Retina (tissue), 1 donor: Measurements from ENCODE around the gene SEC14L1.

Experiments
- DNase-seq: peaks from one replicate; pipeline ENCODE4 v3.0.0-alpha.2; 2016

Gene SEC14L1

DNA sequence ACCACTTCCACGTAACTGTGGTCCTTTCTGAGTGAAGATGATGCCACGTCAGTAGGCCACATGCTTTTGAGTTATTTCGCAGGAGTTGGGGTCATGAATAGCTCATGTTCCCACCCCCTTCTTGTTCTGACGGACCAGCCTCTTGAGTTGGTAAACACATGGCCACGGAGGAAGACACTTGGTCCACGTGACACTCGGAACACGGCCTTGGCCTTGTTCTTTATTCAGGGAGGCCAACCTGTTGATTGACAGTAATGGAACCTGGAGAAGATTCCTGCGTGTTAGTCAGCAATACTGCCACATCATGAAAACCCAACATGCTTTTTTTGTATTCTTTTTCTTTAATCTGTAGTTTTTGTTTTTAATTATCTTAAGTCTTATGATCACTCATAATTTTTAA, 56.3 kb downstream of the SEC14L1 start:
- DNase-seq = no peak

DNA sequence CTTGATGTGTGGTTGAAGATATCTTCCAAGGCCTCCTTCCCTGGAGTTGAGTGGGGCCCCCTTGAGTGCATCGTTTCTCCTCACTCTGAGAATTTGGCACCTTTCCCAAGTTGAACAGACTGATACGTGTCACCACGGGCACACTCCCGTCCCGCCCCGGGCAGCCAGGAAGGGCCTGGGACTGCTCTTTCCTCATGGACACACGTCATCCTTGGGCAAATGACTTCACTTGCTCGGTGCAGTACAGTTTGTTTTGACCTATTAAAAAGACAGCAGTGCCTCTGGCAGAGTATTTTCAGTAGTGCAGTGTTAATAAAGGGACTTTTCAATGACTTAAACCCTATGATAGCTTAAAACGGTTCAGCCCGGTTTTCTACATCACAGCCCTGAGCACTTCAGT, 59.9 kb downstream of the SEC14L1 start:
- DNase-seq = no peak

GRCh38 chr17:77203436-77203835, 62.7 kb downstream of the SEC14L1 start:
- DNase-seq = no peak

DNA sequence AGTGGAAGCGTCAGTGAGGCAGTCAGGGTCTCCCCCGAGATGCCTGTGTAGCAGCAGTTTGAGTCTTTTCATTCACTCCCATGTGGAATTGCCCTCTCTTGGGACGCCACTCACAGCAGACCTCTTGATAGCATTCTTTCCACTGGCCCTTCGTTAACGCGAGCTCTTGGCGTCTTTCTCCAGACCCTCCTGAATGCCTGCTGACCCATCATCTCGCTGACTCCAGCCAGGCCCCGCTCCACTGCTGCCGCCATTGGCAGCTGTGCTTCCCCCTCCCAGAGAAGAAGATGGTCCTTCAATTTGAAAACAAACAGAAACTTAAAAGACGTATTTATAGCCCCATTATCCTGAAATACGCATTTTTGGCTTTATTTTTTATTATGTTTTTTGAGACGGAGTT, 63.1 kb downstream of the SEC14L1 start:
- no peak for DNase-seq

DNA sequence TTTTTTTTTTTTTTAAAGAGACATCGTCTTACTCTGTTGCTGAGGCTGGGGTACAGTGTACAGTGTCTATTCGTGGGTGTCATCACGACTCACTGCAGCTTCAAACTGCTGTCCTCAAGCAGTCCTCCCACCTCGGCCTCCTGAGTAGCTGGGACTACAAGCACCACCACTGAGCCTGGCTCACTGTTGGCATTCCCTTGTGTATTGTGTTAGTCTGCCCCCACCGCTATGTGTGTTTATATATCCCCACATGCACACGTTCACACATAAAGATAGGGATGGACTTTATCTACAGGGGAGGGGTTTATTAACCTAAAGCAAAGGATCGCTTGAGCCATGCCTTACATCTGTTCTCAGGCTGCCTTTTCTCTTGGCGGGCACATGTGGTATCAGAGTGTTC, 63.8 kb downstream of the SEC14L1 start:
- no peak for DNase-seq

DNA sequence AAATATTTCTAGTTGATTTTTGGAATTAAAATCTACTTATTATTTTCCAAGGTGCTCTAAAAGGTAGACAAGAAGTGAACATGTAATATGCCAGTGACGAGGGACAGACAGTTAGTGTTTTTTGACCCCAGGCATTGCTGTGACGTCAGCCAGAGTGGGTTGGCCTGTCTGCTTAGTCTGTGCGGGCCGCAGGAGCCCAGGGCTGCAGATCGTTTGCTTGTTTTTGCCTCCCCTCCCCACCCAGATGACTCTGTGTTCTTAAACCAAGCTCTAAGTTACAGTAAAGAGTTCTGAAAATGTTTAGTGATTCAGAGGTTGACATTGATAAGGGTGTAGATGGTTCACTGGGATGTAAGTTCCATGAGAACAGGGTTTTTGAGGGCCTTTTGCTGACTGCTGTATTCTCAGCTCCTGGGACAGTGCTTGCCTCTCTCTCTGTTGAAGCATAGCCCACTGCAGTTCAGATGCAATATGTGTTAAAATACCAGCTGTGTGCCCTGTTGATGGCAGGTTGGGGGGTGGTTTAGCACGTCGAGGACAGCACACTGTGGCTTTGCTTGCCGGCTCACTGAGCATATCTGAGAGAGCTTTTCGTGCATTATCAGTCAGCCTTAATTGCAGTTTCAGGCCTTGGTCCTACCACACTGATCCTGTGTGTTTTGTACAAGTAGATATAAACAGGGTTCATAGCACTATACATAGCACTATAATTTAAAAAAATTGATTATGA, 64.8 kb downstream of the SEC14L1 start:
- DNase-seq = no peak

DNA sequence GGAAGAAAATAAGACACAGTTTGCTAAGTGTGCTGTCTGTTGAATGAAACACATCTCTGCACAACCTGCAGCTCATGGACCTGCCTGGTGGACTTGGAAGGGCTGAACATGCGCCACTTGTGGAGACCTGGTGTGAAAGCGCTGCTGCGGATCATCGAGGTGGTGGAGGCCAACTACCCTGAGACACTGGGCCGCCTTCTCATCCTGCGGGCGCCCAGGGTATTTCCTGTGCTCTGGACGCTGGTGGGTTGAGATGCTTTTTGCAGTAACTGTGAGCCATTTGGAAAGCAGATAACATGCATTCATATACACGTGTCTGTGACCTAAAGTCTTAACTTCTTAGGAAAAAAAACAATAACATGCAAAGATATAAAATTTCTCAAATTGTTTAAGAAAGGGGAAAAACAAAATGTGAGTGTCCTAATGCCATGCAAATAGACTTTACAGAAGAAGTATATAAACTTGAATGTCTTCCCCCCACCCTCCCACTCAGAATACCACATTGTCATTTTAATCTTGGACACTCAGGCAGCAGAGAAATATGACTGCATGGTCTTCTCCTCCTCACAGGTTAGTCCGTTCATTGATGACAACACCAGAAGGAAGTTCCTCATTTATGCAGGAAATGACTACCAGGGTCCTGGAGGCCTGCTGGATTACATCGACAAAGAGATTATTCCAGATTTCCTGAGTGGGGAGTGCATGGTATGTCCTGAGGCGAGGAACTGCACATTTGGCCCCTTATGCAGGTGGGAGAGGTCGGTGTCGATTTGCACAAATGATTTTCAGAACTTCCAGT, 65.6 kb downstream of the SEC14L1 start:
- no peak for DNase-seq

DNA sequence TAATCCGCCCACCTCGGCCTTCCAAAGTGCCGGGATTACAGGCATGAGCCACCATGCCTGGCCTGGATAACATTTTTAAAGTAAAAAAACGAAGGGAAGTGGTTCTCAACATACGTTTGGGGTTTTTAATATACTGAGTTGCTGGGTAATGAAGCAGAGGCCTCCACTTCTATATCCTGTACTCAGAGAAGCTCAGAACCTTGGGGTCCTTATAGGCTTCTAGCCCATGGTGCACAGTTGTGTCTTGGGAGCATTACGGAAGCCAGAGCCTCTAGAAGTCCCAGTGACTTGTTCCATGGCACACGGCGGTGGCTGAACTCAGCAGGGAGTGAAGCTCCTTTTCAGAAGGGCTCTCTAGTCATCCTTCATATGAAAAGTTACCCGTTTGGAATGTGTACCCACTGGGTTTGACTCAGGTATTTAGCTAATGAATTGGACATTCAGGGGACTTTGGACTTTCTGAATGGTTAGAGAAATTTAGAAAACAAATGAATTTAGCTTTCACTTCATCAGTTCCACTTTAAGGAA, 67.0 kb downstream of the SEC14L1 start:
- DNase-seq = no peak

GRCh38 chr17:77208217-77208808, 67.5 kb downstream of the SEC14L1 start:
- DNase-seq = no peak

DNA sequence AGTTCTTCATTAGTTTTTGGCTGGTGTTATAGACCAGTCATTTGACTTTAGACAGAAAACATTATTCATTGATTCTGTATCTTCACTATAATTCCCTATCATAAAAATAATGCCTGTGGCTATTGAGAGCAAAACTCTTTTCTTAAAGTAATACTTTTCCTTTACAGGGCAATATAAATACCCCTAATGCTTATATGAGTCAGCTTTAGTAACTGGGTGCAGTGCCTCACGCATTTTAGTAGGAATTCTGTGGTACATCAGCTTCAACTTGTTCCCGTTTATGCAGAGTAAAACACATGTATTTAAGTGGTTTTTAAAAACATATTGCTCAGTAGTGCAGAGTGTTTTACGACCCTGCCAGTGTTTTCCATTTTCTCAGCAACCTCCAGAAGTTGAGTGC, 68.1 kb downstream of the SEC14L1 start:
- no peak for DNase-seq

- DNase-seq = no peak
Measured at GRCh38 chr17:77209330-77209748, 68.6 kb downstream of the SEC14L1 start.

GRCh38 chr17:77210331-77210730, 69.6 kb downstream of the SEC14L1 start:
- DNase-seq = no peak

GRCh38 chr17:77210946-77211541, 70.3 kb downstream of the SEC14L1 start:
- DNase-seq = no peak

GRCh38 chr17:77211681-77212080, 70.9 kb downstream of the SEC14L1 start:
- DNase-seq = no peak

- DNase-seq = no peak
Measured at GRCh38 chr17:77212081-77212832, 71.5 kb downstream of the SEC14L1 start.

GRCh38 chr17:77212833-77213777, 72.3 kb downstream of the SEC14L1 start:
- DNase-seq = no peak

GRCh38 chr17:77213778-77214132, 73.0 kb downstream of the SEC14L1 start:
- no peak for DNase-seq

DNA sequence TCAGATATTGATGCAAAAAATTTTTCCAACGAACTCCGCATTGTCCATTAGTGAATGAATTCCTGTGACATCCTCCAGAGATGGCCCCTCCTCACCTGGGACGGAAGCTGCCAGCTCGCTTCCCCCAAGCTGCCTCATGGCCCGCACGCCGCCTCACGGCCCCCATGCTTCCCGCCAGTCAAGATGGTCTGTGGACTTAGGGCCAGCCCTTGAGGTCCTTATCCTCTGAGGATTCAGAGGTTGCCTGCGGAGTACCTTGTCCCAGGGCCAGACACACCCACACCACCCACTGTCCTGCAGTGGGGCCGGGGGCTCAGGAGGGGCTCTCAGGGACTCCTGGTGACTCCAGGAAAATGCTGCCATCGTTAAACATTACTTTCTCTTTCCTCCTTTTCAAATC, 73.6 kb downstream of the SEC14L1 start:
- no peak for DNase-seq

GRCh38 chr17:77214743-77215142, 74.0 kb downstream of the SEC14L1 start:
- peak; percentile 27 for DNase-seq

DNA sequence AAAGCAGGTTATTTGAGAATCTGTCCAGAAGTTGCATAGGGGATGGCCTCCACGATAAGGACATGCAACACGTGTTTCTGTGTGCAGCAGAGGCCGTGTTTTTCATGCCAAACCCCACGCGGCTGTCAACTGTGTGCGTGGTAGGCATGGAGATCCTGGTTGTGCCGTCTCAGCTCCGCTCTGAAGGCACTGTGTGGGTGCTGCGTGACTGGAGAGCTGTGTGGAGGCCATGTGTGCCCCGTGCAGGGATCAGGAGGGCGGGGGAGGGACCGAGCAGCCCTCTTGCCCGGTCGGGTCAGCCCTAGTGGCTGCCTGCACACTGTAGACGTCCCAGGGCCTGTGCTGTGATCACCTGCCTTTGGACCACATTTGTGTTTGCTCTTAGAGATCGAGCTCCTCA, 74.5 kb downstream of the SEC14L1 start:
- no peak for DNase-seq

DNA sequence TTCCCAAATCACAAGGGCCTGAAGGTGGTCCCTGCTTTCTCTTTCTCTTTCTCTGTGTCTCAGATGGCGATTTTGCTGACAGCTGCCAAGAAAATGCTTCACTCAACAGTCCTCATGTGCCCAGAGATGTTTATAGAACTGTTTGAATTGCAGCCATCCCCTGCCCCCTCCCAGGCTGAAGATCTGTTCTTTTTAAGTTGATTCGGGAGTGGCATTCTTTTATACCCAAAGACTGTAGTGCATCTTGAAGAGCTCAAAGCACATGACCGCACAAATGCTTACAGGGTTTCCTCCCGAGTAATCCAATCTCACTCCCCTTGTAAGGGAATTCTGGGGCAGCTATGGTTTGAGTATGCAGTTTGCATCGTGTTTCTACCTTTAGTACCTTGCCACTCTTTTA, 75.7 kb downstream of the SEC14L1 start:
- no peak for DNase-seq

GRCh38 chr17:77217123-77217522, 76.4 kb downstream of the SEC14L1 start:
- DNase-seq = no peak
